Measurements from ENCODE around the gene IL12RB2.
"Not testable (repeated sequence)": the region's sequence is repeated elsewhere in the genome, so short reads cannot be mapped to it uniquely, and the experiment has no call there.

- not testable (repeated sequence) for TF ChIP-seq SUZ12 (IDR thresholded peaks at IDR 0.05; ENCODE audit: extremely low read depth, insufficient read depth, insufficient read length); ZNF274 (IDR thresholded peaks at IDR 0.05; ENCODE audit: low read depth, low read length); YY1 (IDR thresholded peaks at IDR 0.05; ENCODE audit: insufficient read depth, insufficient read length)
Measured at GRCh38 chr1:67400029-67400786, 92.5 kb downstream of the IL12RB2 start.

Measured in NT2/D1 (cell line).